B cell (primary cell): Measurements from ENCODE around the gene CHD5. TPM values are rescaled to one million over a fixed set of nuclear protein-coding genes. Genes with fewer than 3 reads are reported as not detected.

Experiments
- ATAC-seq: fragments of 200-7000 bp; cut with Tn5 transposase; one replicate; pipeline ENCODE4 v1.10.0; 2021; ENCODE audit warnings: low read depth, mild to moderate bottlenecking, moderate number of reproducible peaks, moderate library complexity
- CTCF ChIA-PET: fragments of 350-600 bp; sonication (Branson Sonifier 250); formaldehyde crosslinking; loops from one replicate; lab custom pipeline; 2021; ENCODE audit warnings: antibody characterized with exemption, inconsistent platforms; lab: Charles Lee
- POLR2A ChIA-PET: fragments of 350-600 bp; sonication (Branson Sonifier 250); formaldehyde crosslinking; loops from one replicate; lab custom pipeline; 2021; ENCODE audit warnings: antibody characterized with exemption; lab: Charles Lee
- DNase-seq: peaks from one replicate; pipeline ENCODE4 v3.0.0; 2013
- H2AFZ ChIP-seq: 2 replicates; pipeline ENCODE4 v1.6.1; 2012; ENCODE audit warnings: mild to moderate bottlenecking, low read depth, low read length; ENCODE audit not compliant: insufficient read depth, poor library complexity, severe bottlenecking
- H3K27ac ChIP-seq, 2 donors: 1 replicate in 1 of 2; 2 replicates in 1 of 2; pipeline ENCODE4 v1.5.1; 2012 to 2013; ENCODE audit warnings: low read length in 2 of 2, mild to moderate bottlenecking in 2 of 2, moderate library complexity in 1 of 2
- H3K27me3 ChIP-seq, 4 experiments: fragments of 200-600 bp in 1 of 4; sonication (generic) in 1 of 4; replicated peaks in 1 of 4; 1 replicate in 2 of 4; 2 replicates in 2 of 4; pipeline versions ENCODE4 v1.6.1 to v1.7.0; 2013 to 2016; ENCODE audit warnings: low read length in 3 of 4, mild to moderate bottlenecking in 2 of 4, mixed read lengths in 1 of 4, moderate library complexity in 1 of 4; ENCODE audit not compliant: insufficient read depth in 4 of 4, control insufficient read depth in 3 of 4; ENCODE audit errors: control extremely low read depth in 1 of 4
- H3K36me3 ChIP-seq, 2 experiments: replicated peaks in 1 of 2; 1 replicate in 1 of 2; 2 replicates in 1 of 2; pipeline versions ENCODE4 v1.6.1 to v1.7.1; 2013; ENCODE audit warnings: low read length in 1 of 2; ENCODE audit not compliant: insufficient read depth in 2 of 2, control insufficient read depth in 1 of 2; ENCODE audit errors: control extremely low read depth in 1 of 2, extremely low read depth in 1 of 2
- H3K4me1 ChIP-seq, 2 donors: fragments of 200-600 bp in 1 of 2; sonication (generic) in 1 of 2; 1 replicate in 1 of 2; 2 replicates in 1 of 2; pipeline versions ENCODE4 v1.5.1 to v1.6.1; 2013 to 2017; ENCODE audit warnings: low read length in 2 of 2; ENCODE audit not compliant: control insufficient read depth in 2 of 2, insufficient read depth in 2 of 2
- H3K4me2 ChIP-seq: replicated peaks from 2 replicates; pipeline ENCODE3; 2012; ENCODE audit warnings: mild to moderate bottlenecking, low read depth, low read length; ENCODE audit not compliant: poor library complexity, severe bottlenecking
- H3K4me3 ChIP-seq, 5 experiments: fragments of 200-600 bp in 1 of 5; sonication (generic) in 1 of 5; 1 replicate in 3 of 5; 2 replicates in 2 of 5; pipeline versions ENCODE4 v1.5.1 to v1.7.0; 2011 to 2016; ENCODE audit warnings: low read length in 4 of 5, mild to moderate bottlenecking in 4 of 5, low read depth in 2 of 5, control low read depth in 1 of 5, moderate library complexity in 1 of 5; ENCODE audit not compliant: insufficient read depth in 1 of 5; ENCODE audit errors: control extremely low read depth in 1 of 5, extremely low read depth in 1 of 5
- H3K79me2 ChIP-seq: fragments of 200-600 bp; sonication (generic); one replicate; pipeline ENCODE4 v1.6.0; 2016; ENCODE audit warnings: low read length; ENCODE audit not compliant: control insufficient read depth, insufficient read depth
- H3K9ac ChIP-seq: fragments of 200-600 bp; sonication (generic); 2 replicates; pipeline ENCODE4 v1.6.1; 2017; ENCODE audit warnings: mild to moderate bottlenecking, low read length, moderate library complexity
- H3K9me3 ChIP-seq, 3 donors: one replicate each; pipeline versions ENCODE4 v1.6.1 to v1.7.1; 2013; ENCODE audit warnings: low read length in 2 of 3; ENCODE audit not compliant: control insufficient read depth in 2 of 3, insufficient read depth in 1 of 3; ENCODE audit errors: control extremely low read depth in 1 of 3
- H4K20me1 ChIP-seq: 2 replicates; pipeline ENCODE4 v1.6.0; 2012; ENCODE audit warnings: mild to moderate bottlenecking, low read length; ENCODE audit not compliant: insufficient read depth, control insufficient read depth, poor library complexity, severe bottlenecking
- H3K27ac Mint-ChIP-seq: one replicate; pipeline ENCODE4 v1.8.0; 2021; ENCODE audit warnings: mixed read lengths
- H3K27me3 Mint-ChIP-seq: one replicate; pipeline ENCODE4 v1.8.0; 2021; ENCODE audit warnings: mixed read lengths
- H3K4me1 Mint-ChIP-seq: one replicate; pipeline ENCODE4 v1.8.0; 2021; ENCODE audit warnings: mixed read lengths
- H3K4me3 Mint-ChIP-seq: one replicate; pipeline ENCODE4 v1.8.0; 2021; ENCODE audit warnings: mixed read lengths
- H3K9me3 Mint-ChIP-seq: one replicate; pipeline ENCODE4 v1.8.0; 2022; ENCODE audit warnings: mixed read lengths; ENCODE audit not compliant: insufficient read depth
- CTCF ChIP-seq: fragments of 200-600 bp; IDR thresholded peaks from one replicate; pipeline ENCODE4 v1.8.0; 2022; ENCODE audit warnings: antibody characterized with exemption, mild to moderate bottlenecking
- EZH2 ChIP-seq: IDR thresholded peaks from 2 replicates; pipeline ENCODE4 v1.6.1; 2012; ENCODE audit warnings: borderline replicate concordance, low read depth, mild to moderate bottlenecking, moderate library complexity, low read length; ENCODE audit not compliant: insufficient read depth, poor library complexity, severe bottlenecking
- WGBS: methylation state at CpG from one replicate; pipeline ENCODE4 v1.1.5; 2013; ENCODE audit warnings: missing lambda C conversion rate; ENCODE audit not compliant: insufficient coverage; 5-methylcytosine and 5-hydroxymethylcytosine counted together
- intact Hi-C: fragments of 100-400 bp; cut with micrococcal nuclease; formaldehyde crosslinking; loops from one replicate; pipeline ENCODE4 v1.10.0; 2022
- polyA plus RNA-seq: library from polyadenylated mRNA; depleted of rRNA; stranded (reverse); fragments of >200 nt; gene quantifications from 2 replicates; pipeline ENCODE4 v1.2.3, GENCODE V29; 2012
- total RNA-seq, 2 donors: library from RNA; stranded (reverse); fragments of 120-200 nt in 1 of 2; gene quantifications; 1 replicate in 1 of 2; 2 replicates in 1 of 2; pipeline versions ENCODE4 v1.2.3 to v1.2.4, GENCODE V29; 2013 to 2022

The CHD5 gene
- total and polyA plus RNA-seq, 2 donors (not counting 1 experiment from before 2014, with no cell fraction given): 0.18 to 0.20 TPM

- Histone ChIP-seq H3K4me1 (peaks cover 23 to 24% of the 10 kb centered on the region in 2 donors), H3K79me2 (peaks cover 71% of the 10 kb centered on the region), H3K4me2 (peak overlapping the region; percentile 92), H3K36me3 (peaks cover 0 to 30% of the 10 kb centered on the region in 2 experiments), H3K4me3 (peak overlapping the region; percentile 75 to 99 (median 89)), H3K27ac (peak overlapping the region; percentile 44 to 83), H2AFZ (peak overlapping the region; percentile 83), H3K9me3 (peaks cover 0 to 4% (median 0%) of the 10 kb centered on the region in 3 donors), H3K27me3 (no peaks in the 10 kb centered on the region), H3K9ac (peak overlapping the region; percentile 93), H4K20me1 (peaks cover 53% of the 10 kb centered on the region)
- Mint-ChIP-seq H3K4me3 (peak overlapping the region; percentile 90), H3K27ac (peak overlapping the region; percentile 76), H3K4me1 (peaks cover 38% of the 10 kb centered on the region), H3K9me3 (no peaks in the 10 kb centered on the region), H3K27me3 (peaks cover 3% of the 10 kb centered on the region)
- ChIA-PET CTCF (no interaction called here), POLR2A (no interaction called here)
- no peak for TF ChIP-seq CTCF
- TF ChIP-seq EZH2: no peak
- intact Hi-C loops: loop anchor here (1.0 to 10.0 kb wide), 7 partner anchors 10 to 586 kb away; partner anchors contain the start of genes ACOT7, CAMTA1, DNAJC11 and ICMT
- DNase-seq (no peak), ATAC-seq (peak; percentile 1)
- WGBS: under 1% methylated on average over 26 of the region's 31 CpGs
Measured at GRCh38 chr1:6198646-6199297, 18.7 kb upstream of the CHD5 start.
